Myometrial cell (primary cell): ENCODE results near the gene E2F1. TPM values are rescaled to one million over a fixed set of nuclear protein-coding genes. Genes with fewer than 3 reads are reported as not detected.

ENCODE experiments used
- total RNA-seq: library from RNA; depleted of rRNA; stranded (reverse); fragments of >200 nt; gene quantifications from 2 replicates; pipeline ENCODE4 v1.2.3, GENCODE V29; 2015

The E2F1 gene, protein sequence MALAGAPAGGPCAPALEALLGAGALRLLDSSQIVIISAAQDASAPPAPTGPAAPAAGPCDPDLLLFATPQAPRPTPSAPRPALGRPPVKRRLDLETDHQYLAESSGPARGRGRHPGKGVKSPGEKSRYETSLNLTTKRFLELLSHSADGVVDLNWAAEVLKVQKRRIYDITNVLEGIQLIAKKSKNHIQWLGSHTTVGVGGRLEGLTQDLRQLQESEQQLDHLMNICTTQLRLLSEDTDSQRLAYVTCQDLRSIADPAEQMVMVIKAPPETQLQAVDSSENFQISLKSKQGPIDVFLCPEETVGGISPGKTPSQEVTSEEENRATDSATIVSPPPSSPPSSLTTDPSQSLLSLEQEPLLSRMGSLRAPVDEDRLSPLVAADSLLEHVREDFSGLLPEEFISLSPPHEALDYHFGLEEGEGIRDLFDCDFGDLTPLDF
- total RNA-seq, result 7.4 and 7.5 TPM in 2 replicates

GRCh38 chr20:33686100-33686983 is at the start of gene E2F1:
TSS of gene E2F1 (minus strand) at chr20:33686385. CDS start at chr20:33686264, 121 bp downstream.

DNA sequence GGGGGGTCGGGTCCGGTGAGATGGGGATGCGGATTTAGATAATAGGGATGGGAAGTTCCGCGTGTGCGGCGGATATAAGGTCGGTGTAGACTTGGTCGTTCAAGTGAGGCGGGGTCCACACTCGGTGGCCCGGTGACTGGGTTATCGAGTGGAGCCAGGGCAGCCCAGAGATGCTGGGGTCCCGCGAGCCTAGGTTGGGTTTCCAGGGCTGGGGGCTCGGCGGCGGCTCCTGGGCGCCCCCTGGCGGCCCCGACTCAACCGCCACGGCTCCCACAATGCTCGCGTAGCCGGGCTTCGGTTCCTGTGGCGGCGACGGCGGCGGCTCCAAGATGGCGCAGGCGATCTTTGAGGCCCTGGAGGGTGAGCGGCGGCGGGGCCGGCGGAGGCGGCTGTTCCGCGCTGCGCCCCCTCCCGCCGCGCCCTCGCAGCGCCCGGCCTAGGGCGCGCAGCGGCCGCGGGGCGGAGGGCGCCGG is 45.5 kb upstream of the E2F1 start, which contains the start of gene ZNF341:
ZNF341 (plus strand) TSS at position 304 of the 473 bp plus-strand sequence; CDS start at position 330, 26 bp downstream.

DNA sequence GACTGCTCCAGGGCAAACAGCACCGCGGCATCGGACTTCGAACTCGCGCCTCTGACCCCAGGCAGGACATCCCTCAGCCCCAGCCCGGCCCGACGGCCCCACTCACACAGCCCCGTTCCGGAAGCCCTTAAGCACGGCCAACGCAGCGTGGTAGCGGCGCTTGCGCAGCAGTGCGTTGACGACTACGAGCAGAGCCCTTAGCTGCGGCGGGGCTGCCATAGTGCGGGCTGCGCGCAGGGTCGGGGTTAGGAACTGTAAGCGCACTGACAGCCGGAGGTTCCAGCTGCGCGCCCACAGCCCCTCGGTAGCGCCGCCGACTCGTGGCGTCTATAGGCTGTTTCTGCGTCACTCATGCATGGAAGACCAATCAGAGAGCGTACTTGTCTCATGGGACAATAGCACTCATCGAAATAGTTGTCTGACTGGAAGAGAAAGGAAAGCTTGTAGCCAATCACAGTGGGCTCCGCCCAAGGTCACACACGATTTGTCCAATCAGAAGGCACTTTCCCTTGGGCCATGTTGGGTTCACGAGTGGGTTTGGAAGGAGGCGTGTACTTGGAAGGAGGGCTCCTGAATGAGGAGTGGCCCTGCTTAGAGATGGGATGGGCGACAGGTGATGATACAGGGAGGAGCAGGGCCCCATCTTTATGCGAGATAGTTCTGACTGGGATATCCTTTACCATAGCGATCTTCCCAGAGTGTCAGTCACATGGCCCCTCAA is 34.0 kb upstream of the E2F1 start, which contains the start of gene PXMP4:
PXMP4 (minus strand) TSS at position 322 of the 721 bp plus-strand sequence; CDS start at position 219, 103 bp downstream.

GRCh38 chr20:33674294-33675135 is 11.7 kb downstream of the E2F1 start, which contains the start of gene NECAB3:
TSS of gene NECAB3 (minus strand) at chr20:33674428. CDS start at chr20:33674352, 76 bp downstream.

GRCh38 chr20:33666293-33667244 is 19.6 kb downstream of the E2F1 start, which contains the start of gene ACTL10:
TSS of gene ACTL10 (plus strand) at chr20:33666943. CDS start at chr20:33667498, 555 bp downstream.

DNA sequence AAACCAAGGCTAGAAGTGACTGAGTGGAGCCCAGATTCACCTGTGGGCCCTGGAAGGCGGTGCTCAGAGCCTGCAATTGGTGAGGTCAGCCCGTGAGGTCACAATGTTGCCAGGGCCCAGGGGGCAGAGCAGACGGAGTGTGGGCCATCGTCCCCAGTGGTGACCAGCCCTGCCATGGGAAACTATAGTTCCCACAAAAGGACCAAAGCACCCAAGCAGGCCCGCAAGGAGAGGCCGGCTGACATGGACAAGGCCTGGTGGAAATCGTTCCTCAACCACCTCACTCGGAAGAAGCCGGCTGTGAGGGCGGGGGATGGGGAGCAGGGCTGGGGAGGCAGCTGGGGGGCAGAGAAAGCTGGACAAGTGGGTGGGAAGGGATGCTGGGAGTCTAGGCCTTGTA is 24.0 kb downstream of the E2F1 start, which contains the start of gene C20orf144:
C20orf144 (plus strand) TSS at position 156 of the 400 bp plus-strand sequence; CDS start at position 175, 19 bp downstream.

Other genes starting within 250 kb of the E2F1 start
- 8.9 and 9.7 TPM in 2 replicates for gene SNTA1, start 242.6 kb downstream of the E2F1 start, total RNA-seq
- 2.6 and 3.5 TPM in 2 replicates for gene CBFA2T2, start 196.3 kb downstream of the E2F1 start, total RNA-seq
- 0.18 TPM in 1 of 2 replicates, not detected in the other for gene C20orf144, start 24.1 kb downstream of the E2F1 start, total RNA-seq
- gene ACTL10, start 19.4 kb downstream of the E2F1 start, total RNA-seq, result 2.3 and 3.2 TPM in 2 replicates
- gene NECAB3, start 12.0 kb downstream of the E2F1 start, total RNA-seq, result 22.9 and 77.3 TPM in 2 replicates
- 6.3 and 9.4 TPM in 2 replicates for gene PXMP4, start 33.9 kb upstream of the E2F1 start, total RNA-seq
- gene ZNF341, start 45.6 kb upstream of the E2F1 start, total RNA-seq, result 1.1 and 2.9 TPM in 2 replicates
- gene CHMP4B, start 125.0 kb upstream of the E2F1 start, total RNA-seq, result 41.8 and 43.2 TPM in 2 replicates